ENCODE measurements around the gene SPANXN3. TPM values are rescaled to one million over a fixed set of nuclear protein-coding genes. Genes with fewer than 3 reads are reported as not detected.
"Not testable (repeated sequence)": the region's sequence is repeated elsewhere in the genome, so short reads cannot be mapped to it uniquely, and the experiment has no call there.

The SPANXN3 gene, protein sequence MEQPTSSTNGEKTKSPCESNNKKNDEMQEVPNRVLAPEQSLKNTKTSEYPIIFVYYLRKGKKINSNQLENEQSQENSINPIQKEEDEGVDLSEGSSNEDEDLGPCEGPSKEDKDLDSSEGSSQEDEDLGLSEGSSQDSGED
- polyA plus RNA-seq, result 20.3 TPM
- long read RNA-seq, donor 1, partial matches to known transcripts, result 0 of 2 reads
- long read RNA-seq, donor 1, other reads (novel, unspliced or antisense), result 0 of 2 reads
- long read RNA-seq, donor 2, transcript SPANXN3-201 (2 exons, 590 nt), result major isoform, 9 of 38 reads
- long read RNA-seq, donor 2, partial matches to known transcripts, result 0 of 38 reads
- long read RNA-seq, donor 2, other reads (novel, unspliced or antisense), result 29 of 38 reads
- long read RNA-seq, donor 3, partial matches to known transcripts, result 0 of 38 reads
- long read RNA-seq, donor 3, other reads (novel, unspliced or antisense), result 38 of 38 reads
- long read RNA-seq, donor 4, result 0 reads
- long read RNA-seq, donor 5, result 0 reads
- long read RNA-seq, donor 6, transcript SPANXN3-201 (2 exons, 590 nt), result major isoform, 7 of 18 reads
- long read RNA-seq, donor 6, partial matches to known transcripts, result 0 of 18 reads
- long read RNA-seq, donor 6, other reads (novel, unspliced or antisense), result 11 of 18 reads
- long read RNA-seq, donor 7, result 0 reads
- long read RNA-seq, donor 8, transcript SPANXN3-201 (2 exons, 590 nt), result major isoform, 5 of 42 reads
- long read RNA-seq, donor 8, partial matches to known transcripts, result 0 of 42 reads
- long read RNA-seq, donor 8, other reads (novel, unspliced or antisense), result 37 of 42 reads
- long read RNA-seq, donor 9, partial matches to known transcripts, result 0 of 33 reads
- long read RNA-seq, donor 9, other reads (novel, unspliced or antisense), result 30 of 33 reads
- long read RNA-seq, donor 10, partial matches to known transcripts, result 28 of 32 reads
- long read RNA-seq, donor 10, other reads (novel, unspliced or antisense), result 0 of 32 reads
- long read RNA-seq, donor 11, partial matches to known transcripts, result 0 of 14 reads
- long read RNA-seq, donor 11, other reads (novel, unspliced or antisense), result 12 of 14 reads

- not testable (repeated sequence) for H3K9me3 ChIP-seq (ENCODE audit: control insufficient read depth, low read depth, low read length); H3K27me3 ChIP-seq (ENCODE audit: control insufficient read depth, insufficient read depth, low read length); H3K36me3 ChIP-seq (ENCODE audit: control insufficient read depth, insufficient read depth, low read length); H3K4me1 ChIP-seq (ENCODE audit: control insufficient read depth, insufficient read depth, low read length); DNase-seq
- Histone ChIP-seq H3K4me3 (ENCODE audit: low read length) (peak within 1 kb of the TSS; percentile 44), H3K27ac (ENCODE audit: low read length) (peak within 1 kb of the TSS; percentile 62)
- WGBS (ENCODE audit: insufficient coverage, low lambda C conversion rate), result no CpG with 5 or more reads among the region's 5 CpGs
These were observed at the start of gene SPANXN3 for GRCh38 chrX:143517375-143517774. Gene SPANXN3 (minus strand): TSS chrX:143517475. CDS start chrX:143517391, 84 bp downstream.

DNA sequence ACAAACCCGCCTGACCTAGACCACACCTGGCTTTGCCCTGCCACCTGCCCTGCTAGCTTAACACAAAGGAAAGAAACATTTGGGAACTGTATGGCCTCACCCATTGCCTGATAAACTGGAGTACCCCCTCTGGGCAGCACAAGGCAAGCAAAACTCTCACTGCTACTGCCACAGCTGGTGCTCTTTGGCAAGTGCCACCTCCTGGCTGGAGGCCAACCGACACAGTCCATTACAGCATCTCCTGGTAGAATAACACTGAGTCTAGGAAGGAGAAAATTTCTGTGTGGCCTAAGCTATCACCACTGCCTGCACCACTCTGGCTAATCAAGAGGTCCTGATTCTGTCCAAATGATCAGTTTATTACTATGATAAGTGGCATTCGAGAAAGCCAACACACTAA lies 18.9 kb upstream of the SPANXN3 start:
- H3K9me3 ChIP-seq (ENCODE audit: control insufficient read depth, low read depth, low read length), result no peaks in the 10 kb centered on the region
- no peaks in the 10 kb centered on the region for H3K4me1 ChIP-seq (ENCODE audit: control insufficient read depth, insufficient read depth, low read length)
- H3K27me3 ChIP-seq (ENCODE audit: control insufficient read depth, insufficient read depth, low read length), result no peaks in the 10 kb centered on the region
- WGBS (ENCODE audit: insufficient coverage, low lambda C conversion rate), result no CpG with 5 or more reads among the region's 3 CpGs
- no peak overlapping the region for H3K4me3 ChIP-seq (ENCODE audit: low read length)
- H3K27ac ChIP-seq (ENCODE audit: low read length), result no peak overlapping the region
- no peaks in the 10 kb centered on the region for H3K36me3 ChIP-seq (ENCODE audit: control insufficient read depth, insufficient read depth, low read length)
- DNase-seq, result no peak

DNA sequence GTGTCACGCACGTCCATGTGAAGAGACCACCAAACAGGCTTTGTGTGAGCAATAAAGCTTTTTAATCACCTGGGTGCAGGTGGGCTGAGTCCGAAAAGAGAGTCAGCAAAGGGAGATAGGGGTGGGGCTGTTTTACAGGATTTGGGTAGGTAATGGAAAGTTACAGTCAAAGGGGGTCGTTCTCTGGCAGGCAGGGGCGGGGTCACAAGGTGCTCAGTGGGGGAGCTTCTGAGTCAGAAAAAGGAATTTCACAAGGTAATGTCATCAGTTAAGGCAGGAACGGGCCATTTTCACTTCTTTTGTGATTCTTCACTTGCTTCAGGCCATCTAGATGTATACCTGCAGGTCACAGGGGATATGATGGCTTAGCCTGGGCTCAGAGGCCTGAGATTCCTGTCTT lies 15.1 kb downstream of the SPANXN3 start:
- not testable (repeated sequence) for H3K27me3 ChIP-seq (ENCODE audit: control insufficient read depth, insufficient read depth, low read length); H3K9me3 ChIP-seq (ENCODE audit: control insufficient read depth, low read depth, low read length); DNase-seq; H3K27ac ChIP-seq (ENCODE audit: low read length); H3K4me3 ChIP-seq (ENCODE audit: low read length); H3K36me3 ChIP-seq (ENCODE audit: control insufficient read depth, insufficient read depth, low read length); H3K4me1 ChIP-seq (ENCODE audit: control insufficient read depth, insufficient read depth, low read length)
- WGBS (ENCODE audit: insufficient coverage, low lambda C conversion rate), result no CpG with 5 or more reads among the region's 6 CpGs

DNA sequence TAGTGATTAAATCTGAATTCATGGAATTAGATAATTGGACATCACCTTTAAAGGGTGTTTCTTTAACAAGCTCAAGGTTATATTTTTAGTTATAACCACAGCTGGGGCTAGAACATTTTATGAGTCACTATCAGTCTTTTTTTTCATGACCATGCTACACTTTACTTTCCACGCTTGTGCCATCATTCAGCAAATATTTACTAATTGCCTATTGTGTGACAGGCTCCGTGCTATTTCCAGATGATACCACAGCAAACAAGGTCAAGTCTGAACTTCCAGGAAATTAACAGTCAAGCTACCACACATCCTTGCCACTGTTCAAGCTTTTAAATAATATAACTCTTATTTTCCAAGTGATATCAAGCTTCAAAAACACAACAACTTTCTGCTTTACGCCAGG lies 16.5 kb downstream of the SPANXN3 start:
- no peak for DNase-seq
- WGBS (ENCODE audit: insufficient coverage, low lambda C conversion rate), result no CpG with 5 or more reads among the region's 3 CpGs
- H3K27ac ChIP-seq (ENCODE audit: low read length), result no peak overlapping the region
- H3K27me3 ChIP-seq (ENCODE audit: control insufficient read depth, insufficient read depth, low read length), result no peaks in the 10 kb centered on the region
- H3K9me3 ChIP-seq (ENCODE audit: control insufficient read depth, low read depth, low read length), result no peaks in the 10 kb centered on the region
- H3K36me3 ChIP-seq (ENCODE audit: control insufficient read depth, insufficient read depth, low read length), result no peaks in the 10 kb centered on the region
- no peak overlapping the region for H3K4me3 ChIP-seq (ENCODE audit: low read length)
- no peaks in the 10 kb centered on the region for H3K4me1 ChIP-seq (ENCODE audit: control insufficient read depth, insufficient read depth, low read length)

- H3K4me1 ChIP-seq (ENCODE audit: control insufficient read depth, insufficient read depth, low read length), result no peaks in the 10 kb centered on the region
- H3K27me3 ChIP-seq (ENCODE audit: control insufficient read depth, insufficient read depth, low read length), result no peaks in the 10 kb centered on the region
- no peak for DNase-seq
- H3K9me3 ChIP-seq (ENCODE audit: control insufficient read depth, low read depth, low read length), result no peaks in the 10 kb centered on the region
- no CpG with 5 or more reads among the region's 8 CpGs for WGBS (ENCODE audit: insufficient coverage, low lambda C conversion rate)
- H3K36me3 ChIP-seq (ENCODE audit: control insufficient read depth, insufficient read depth, low read length), result no peaks in the 10 kb centered on the region
- H3K4me3 ChIP-seq (ENCODE audit: low read length), result no peak overlapping the region
- H3K27ac ChIP-seq (ENCODE audit: low read length), result no peak overlapping the region
These were observed 31.2 kb downstream of the SPANXN3 start for GRCh38 chrX:143486105-143486504.

DNA sequence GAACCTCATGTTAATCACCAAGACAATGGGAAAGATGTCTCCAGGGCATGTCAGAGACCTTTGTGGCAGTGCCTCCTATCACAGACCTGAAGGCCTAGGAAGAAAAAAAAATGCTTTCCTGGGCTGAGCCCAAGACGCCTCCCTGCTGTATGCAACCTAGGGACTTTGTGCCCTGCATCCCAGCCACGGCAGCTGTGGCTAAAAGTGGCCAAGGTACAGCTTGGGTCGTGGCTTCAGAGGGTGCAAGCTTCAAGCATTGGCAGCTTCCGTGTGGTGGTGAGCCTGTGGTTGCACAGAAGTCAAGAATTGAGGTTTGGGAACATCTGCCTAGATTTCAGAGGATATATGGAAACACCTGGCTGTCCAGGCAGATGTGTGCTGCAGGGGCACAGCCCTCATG lies 40.5 kb downstream of the SPANXN3 start:
- Histone ChIP-seq H3K27ac (ENCODE audit: low read length) (no peak overlapping the region), H3K4me3 (ENCODE audit: low read length) (no peak overlapping the region), H3K36me3 (ENCODE audit: control insufficient read depth, insufficient read depth, low read length) (no peaks in the 10 kb centered on the region), H3K9me3 (ENCODE audit: control insufficient read depth, low read depth, low read length) (no peaks in the 10 kb centered on the region), H3K4me1 (ENCODE audit: control insufficient read depth, insufficient read depth, low read length) (peaks cover 9% of the 10 kb centered on the region), H3K27me3 (ENCODE audit: control insufficient read depth, insufficient read depth, low read length) (no peaks in the 10 kb centered on the region)
- WGBS (ENCODE audit: insufficient coverage, low lambda C conversion rate), result no CpG with 5 or more reads among the region's 4 CpGs
- peak; percentile 10 to 41 for DNase-seq

DNA sequence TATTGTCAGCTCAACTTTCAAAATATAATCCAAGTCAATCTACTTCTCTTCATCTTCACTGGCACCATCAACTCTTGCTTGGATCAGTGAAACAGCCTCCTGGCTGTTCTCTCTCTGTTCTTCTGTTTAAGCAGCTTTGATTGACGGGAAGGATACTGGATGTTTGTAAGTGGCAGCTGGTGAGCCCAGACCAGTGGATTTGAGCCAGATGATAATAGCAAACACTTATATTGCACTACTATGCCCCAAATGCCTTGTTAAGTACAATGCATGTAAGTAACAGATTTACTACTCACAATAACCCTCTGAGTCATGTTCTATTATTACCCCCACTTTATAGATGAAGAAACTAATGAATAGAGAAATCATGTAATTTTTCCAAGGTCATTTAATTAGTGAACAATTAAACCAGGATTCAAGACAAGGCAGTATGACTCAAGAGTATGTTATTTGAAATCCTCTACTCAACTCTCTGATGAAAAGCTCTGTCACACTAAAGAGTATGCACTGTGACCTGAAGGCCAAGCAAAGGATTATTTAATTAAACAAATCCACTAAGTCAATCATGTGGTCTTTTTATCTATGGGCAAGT lies 44.8 kb downstream of the SPANXN3 start:
- Histone ChIP-seq H3K36me3 (ENCODE audit: control insufficient read depth, insufficient read depth, low read length) (no peaks in the 10 kb centered on the region), H3K9me3 (ENCODE audit: control insufficient read depth, low read depth, low read length) (no peaks in the 10 kb centered on the region), H3K27me3 (ENCODE audit: control insufficient read depth, insufficient read depth, low read length) (no peaks in the 10 kb centered on the region), H3K27ac (ENCODE audit: low read length) (peak overlapping the region; percentile 26), H3K4me3 (ENCODE audit: low read length) (no peak overlapping the region), H3K4me1 (ENCODE audit: control insufficient read depth, insufficient read depth, low read length) (peaks cover 9% of the 10 kb centered on the region)
- no CpG with 5 or more reads among the region's 1 CpG for WGBS (ENCODE audit: insufficient coverage, low lambda C conversion rate)
- peak; percentile 8 to 40 for DNase-seq

GRCh38 chrX:143466130-143466529 lies 51.1 kb downstream of the SPANXN3 start:
- no peak overlapping the region for H3K27ac ChIP-seq (ENCODE audit: low read length)
- H3K4me3 ChIP-seq (ENCODE audit: low read length), result no peak overlapping the region
- no peaks in the 10 kb centered on the region for H3K36me3 ChIP-seq (ENCODE audit: control insufficient read depth, insufficient read depth, low read length)
- no peaks in the 10 kb centered on the region for H3K4me1 ChIP-seq (ENCODE audit: control insufficient read depth, insufficient read depth, low read length)
- H3K27me3 ChIP-seq (ENCODE audit: control insufficient read depth, insufficient read depth, low read length), result no peaks in the 10 kb centered on the region
- WGBS (ENCODE audit: insufficient coverage, low lambda C conversion rate), result no CpG with 5 or more reads among the region's 1 CpG
- no peaks in the 10 kb centered on the region for H3K9me3 ChIP-seq (ENCODE audit: control insufficient read depth, low read depth, low read length)
- DNase-seq, result no peak

GRCh38 chrX:143462696-143463095 lies 54.6 kb downstream of the SPANXN3 start:
- Histone ChIP-seq H3K27ac (ENCODE audit: low read length) (no peak overlapping the region), H3K4me3 (ENCODE audit: low read length) (no peak overlapping the region), H3K27me3 (ENCODE audit: control insufficient read depth, insufficient read depth, low read length) (no peaks in the 10 kb centered on the region), H3K36me3 (ENCODE audit: control insufficient read depth, insufficient read depth, low read length) (no peaks in the 10 kb centered on the region), H3K4me1 (ENCODE audit: control insufficient read depth, insufficient read depth, low read length) (no peaks in the 10 kb centered on the region), H3K9me3 (ENCODE audit: control insufficient read depth, low read depth, low read length) (no peaks in the 10 kb centered on the region)
- no CpG with 5 or more reads among the region's 10 CpGs for WGBS (ENCODE audit: insufficient coverage, low lambda C conversion rate)
- no peak for DNase-seq

- H3K4me1 ChIP-seq (ENCODE audit: control insufficient read depth, insufficient read depth, low read length), result no peaks in the 10 kb centered on the region
These were observed 55.7 kb downstream of the SPANXN3 start for GRCh38 chrX:143461606-143462005.

More at GRCh38 chrX:143461606-143462005, 55.7 kb downstream of the SPANXN3 start:
- H3K4me3 ChIP-seq (ENCODE audit: low read length), result no peak overlapping the region
- no peak overlapping the region for H3K27ac ChIP-seq (ENCODE audit: low read length)
- no peak for DNase-seq
- no peaks in the 10 kb centered on the region for H3K27me3 ChIP-seq (ENCODE audit: control insufficient read depth, insufficient read depth, low read length)
- no peaks in the 10 kb centered on the region for H3K9me3 ChIP-seq (ENCODE audit: control insufficient read depth, low read depth, low read length)
- no CpG with 5 or more reads among the region's 3 CpGs for WGBS (ENCODE audit: insufficient coverage, low lambda C conversion rate)
- H3K36me3 ChIP-seq (ENCODE audit: control insufficient read depth, insufficient read depth, low read length), result no peaks in the 10 kb centered on the region

Measured in large intestine (tissue), 12 donors.